Activated B cell treated with CpG ODN at 0.5 μM for 24 hours (primary cell): Measurements from ENCODE around the gene JMJD1C. TPM values are rescaled to one million over a fixed set of nuclear protein-coding genes. Genes with fewer than 3 reads are reported as not detected.

Experiments
- ATAC-seq: fragments of 200-7000 bp; cut with Tn5 transposase; one replicate; pipeline ENCODE4 v1.10.0; 2021; ENCODE audit warnings: low read depth, mild to moderate bottlenecking, moderate library complexity
- CTCF ChIA-PET: fragments of 350-600 bp; sonication (Branson Sonifier 250); formaldehyde crosslinking; loops from one replicate; lab custom pipeline; 2021; ENCODE audit warnings: antibody characterized with exemption; lab: Charles Lee
- POLR2A ChIA-PET: fragments of 350-600 bp; sonication (Branson Sonifier 250); formaldehyde crosslinking; loops from one replicate; lab custom pipeline; 2021; ENCODE audit warnings: antibody characterized with exemption; lab: Charles Lee
- DNase-seq: peaks from one replicate; pipeline ENCODE4 v3.0.0; 2022
- H3K27ac Mint-ChIP-seq: one replicate; pipeline ENCODE4 v1.8.0; 2020; ENCODE audit warnings: mixed read lengths
- H3K27me3 Mint-ChIP-seq: one replicate; pipeline ENCODE4 v1.8.0; 2021; ENCODE audit warnings: mixed read lengths
- H3K36me3 Mint-ChIP-seq: one replicate; pipeline ENCODE4 v1.8.0; 2021; ENCODE audit warnings: low read depth, mixed read lengths
- H3K4me1 Mint-ChIP-seq: one replicate; pipeline ENCODE4 v1.8.0; 2021; ENCODE audit warnings: mixed read lengths
- H3K4me3 Mint-ChIP-seq: one replicate; pipeline ENCODE4 v1.8.0; 2020; ENCODE audit warnings: mild to moderate bottlenecking, mixed read lengths
- H3K9me3 Mint-ChIP-seq: one replicate; pipeline ENCODE4 v1.8.0; 2020; ENCODE audit warnings: mixed read lengths
- CTCF ChIP-seq: fragments of 200-600 bp; IDR thresholded peaks from one replicate; pipeline ENCODE4 v1.8.0; 2022; ENCODE audit warnings: antibody characterized with exemption, mild to moderate bottlenecking
- intact Hi-C: fragments of 100-400 bp; cut with micrococcal nuclease; formaldehyde crosslinking; loops from one replicate; pipeline ENCODE4 v1.15.1; 2024
- total RNA-seq: library from RNA; stranded (reverse); gene quantifications from 2 replicates; pipeline ENCODE4 v1.2.3, GENCODE V29; 2022

Gene JMJD1C
- total RNA-seq, 1 donor from 2014 or later, result 176 TPM

GRCh38 chr10:63391812-63392211 lies 74.0 kb downstream of the JMJD1C start:
- intact Hi-C loops, result no loop called here
- ATAC-seq, result no peak
- TF ChIP-seq CTCF, result no peak
- Mint-ChIP-seq H3K36me3 (peaks cover 13% of the 10 kb centered on the region), H3K9me3 (peaks cover 12% of the 10 kb centered on the region), H3K4me1 (peaks cover 18% of the 10 kb centered on the region), H3K4me3 (no peak overlapping the region), H3K27ac (no peak overlapping the region), H3K27me3 (no peaks in the 10 kb centered on the region)
- CTCF ChIA-PET, result no interaction called here
- POLR2A ChIA-PET, result no interaction called here
- no peak for DNase-seq

DNA sequence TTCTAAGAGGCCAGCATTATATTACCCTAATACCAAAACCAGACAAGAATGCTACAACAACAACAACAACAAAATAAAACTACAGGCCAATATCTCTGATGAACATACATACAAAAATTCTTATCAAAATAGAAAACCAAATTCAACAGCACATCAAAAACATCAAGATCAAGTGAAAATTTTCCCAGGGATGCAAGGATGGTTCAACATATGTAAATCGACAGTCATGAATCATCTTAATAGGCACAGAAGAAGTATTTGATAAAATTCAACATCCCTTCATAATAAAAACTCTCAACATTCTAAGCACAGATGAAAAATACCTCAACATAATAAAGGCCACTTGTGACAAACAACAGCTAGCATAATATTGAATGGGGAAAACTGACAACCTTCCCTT lies 75.3 kb downstream of the JMJD1C start:
- TF ChIP-seq CTCF, result no peak
- CTCF ChIA-PET, result no interaction called here
- H3K27ac Mint-ChIP-seq, result no peak overlapping the region
- POLR2A ChIA-PET, result no interaction called here
- H3K36me3 Mint-ChIP-seq, result peaks cover 13% of the 10 kb centered on the region
- ATAC-seq, result no peak
- H3K4me1 Mint-ChIP-seq, result peaks cover 19% of the 10 kb centered on the region
- H3K9me3 Mint-ChIP-seq, result peaks cover 12% of the 10 kb centered on the region
- DNase-seq, result no peak
- intact Hi-C loops, result no loop called here
- no peak overlapping the region for H3K4me3 Mint-ChIP-seq
- H3K27me3 Mint-ChIP-seq, result no peaks in the 10 kb centered on the region

DNA sequence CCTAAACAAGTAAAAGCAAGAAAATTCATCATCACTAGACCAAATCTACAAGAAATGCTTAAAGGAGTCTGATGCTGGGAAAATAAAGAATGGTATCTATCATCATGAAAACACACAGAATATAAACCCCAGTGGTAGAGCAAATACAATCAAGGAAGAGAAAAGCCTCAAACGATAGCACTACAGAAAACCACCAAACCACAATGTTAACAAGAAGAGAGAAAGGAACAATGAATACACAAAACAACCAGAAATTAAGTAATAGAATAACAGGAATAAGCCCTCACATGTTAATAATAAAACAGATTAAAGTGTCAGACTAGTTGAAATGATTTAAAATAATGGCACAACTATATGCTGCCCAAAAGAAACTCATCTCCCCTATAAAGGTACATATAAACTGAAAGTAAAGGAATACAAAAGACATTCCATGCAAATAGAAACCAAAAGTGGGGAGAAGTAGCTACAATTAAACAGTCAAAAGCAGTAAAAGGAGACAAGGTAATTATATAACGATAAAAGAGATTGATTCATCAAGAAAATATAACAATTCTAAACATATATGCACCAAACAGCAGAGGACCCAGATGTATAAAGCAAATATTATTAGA lies 77.3 kb downstream of the JMJD1C start:
- intact Hi-C loops, result no loop called here
- TF ChIP-seq CTCF, result no peak
- ATAC-seq, result no peak
- peaks cover 12% of the 10 kb centered on the region for H3K9me3 Mint-ChIP-seq
- H3K4me3 Mint-ChIP-seq, result no peak overlapping the region
- ChIA-PET CTCF (no interaction called here), POLR2A (no interaction called here)
- H3K36me3 Mint-ChIP-seq, result peaks cover 13% of the 10 kb centered on the region
- peaks cover 19% of the 10 kb centered on the region for H3K4me1 Mint-ChIP-seq
- DNase-seq, result no peak
- H3K27ac Mint-ChIP-seq, result no peak overlapping the region
- H3K27me3 Mint-ChIP-seq, result no peaks in the 10 kb centered on the region

- Mint-ChIP-seq H3K9me3 (peaks cover 5% of the 10 kb centered on the region), H3K27me3 (no peaks in the 10 kb centered on the region), H3K36me3 (peaks cover 7% of the 10 kb centered on the region), H3K4me1 (peaks cover 20% of the 10 kb centered on the region), H3K4me3 (no peak overlapping the region), H3K27ac (no peak overlapping the region)
- intact Hi-C loops, result no loop called here
- no peak for DNase-seq
- ChIA-PET POLR2A (no interaction called here), CTCF (no interaction called here)
- ATAC-seq, result no peak
- TF ChIP-seq CTCF, result no peak
Measured at GRCh38 chr10:63385254-63385653, 80.5 kb downstream of the JMJD1C start.

DNA sequence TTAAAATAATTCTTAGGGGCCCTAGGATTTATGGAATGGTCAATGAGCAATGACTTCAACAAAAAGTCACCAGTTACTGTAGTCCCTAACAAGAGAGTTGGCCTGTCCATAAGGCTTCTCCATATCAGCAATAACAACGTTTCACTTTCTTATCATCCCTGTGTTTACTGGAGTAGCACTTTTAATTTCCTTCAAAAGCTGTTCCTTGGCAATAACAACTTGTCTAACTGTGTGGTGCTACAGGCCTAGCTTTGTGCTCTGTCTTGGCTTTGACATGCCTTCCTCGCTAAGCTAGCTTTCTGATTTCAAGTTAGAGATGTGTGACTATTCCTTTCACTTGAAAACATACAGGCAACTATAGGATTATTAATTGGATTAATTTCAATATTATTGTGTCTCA lies 81.1 kb downstream of the JMJD1C start:
- POLR2A ChIA-PET, result no interaction called here

More for the DNA sequence above, 81.1 kb downstream of the JMJD1C start:
- intact Hi-C loops, result no loop called here
- no peak for TF ChIP-seq CTCF
- H3K4me3 Mint-ChIP-seq, result no peak overlapping the region
- no peak overlapping the region for H3K27ac Mint-ChIP-seq
- peaks cover 20% of the 10 kb centered on the region for H3K4me1 Mint-ChIP-seq
- peaks cover 7% of the 10 kb centered on the region for H3K36me3 Mint-ChIP-seq
- no peaks in the 10 kb centered on the region for H3K9me3 Mint-ChIP-seq
- CTCF ChIA-PET, result no interaction called here
- no peak for ATAC-seq
- no peaks in the 10 kb centered on the region for H3K27me3 Mint-ChIP-seq
- no peak for DNase-seq
